Measurements from ENCODE around the gene STAT6.

The STAT6 gene

GRCh38 chr12:57106021-57106708 lies 5.0 kb downstream of the STAT6 start:
- Histone ChIP-seq H3K4me3 (ENCODE audit: low read depth in 1 of 2, low read length in 2 of 2) (no peak overlapping the region), H3K27ac (ENCODE audit: low read depth, low read length) (peak overlapping the region; percentile 16), H3K27me3 (ENCODE audit: control insufficient read depth in 1 of 2, insufficient read depth in 2 of 2, low read length in 2 of 2) (no peaks in the 10 kb centered on the region), H3K4me1 (ENCODE audit: insufficient read depth, low read length) (peaks cover 26% of the 10 kb centered on the region), H3K9ac (ENCODE audit: low read length) (no peak overlapping the region), H3K36me3 (ENCODE audit: insufficient read depth, low read length) (peaks cover 57% of the 10 kb centered on the region), H3K9me3 (ENCODE audit: low read length) (no peaks in the 10 kb centered on the region)

GRCh38 chr12:57105011-57105753 lies 6.0 kb downstream of the STAT6 start:
- Histone ChIP-seq H3K27ac (ENCODE audit: low read depth, low read length) (no peak overlapping the region), H3K4me1 (ENCODE audit: insufficient read depth, low read length) (peaks cover 25% of the 10 kb centered on the region), H3K4me3 (ENCODE audit: low read depth in 1 of 2, low read length in 2 of 2) (no peak overlapping the region), H3K36me3 (ENCODE audit: insufficient read depth, low read length) (peaks cover 60% of the 10 kb centered on the region), H3K9ac (ENCODE audit: low read length) (no peak overlapping the region), H3K9me3 (ENCODE audit: low read length) (no peaks in the 10 kb centered on the region), H3K27me3 (ENCODE audit: control insufficient read depth in 1 of 2, insufficient read depth in 2 of 2, low read length in 2 of 2) (no peaks in the 10 kb centered on the region)

- Histone ChIP-seq H3K36me3 (ENCODE audit: insufficient read depth, low read length) (peaks cover 68% of the 10 kb centered on the region), H3K27ac (ENCODE audit: low read depth, low read length) (no peak overlapping the region)
Observed at GRCh38 chr12:57104292-57104910, 6.8 kb downstream of the STAT6 start.

DNA sequence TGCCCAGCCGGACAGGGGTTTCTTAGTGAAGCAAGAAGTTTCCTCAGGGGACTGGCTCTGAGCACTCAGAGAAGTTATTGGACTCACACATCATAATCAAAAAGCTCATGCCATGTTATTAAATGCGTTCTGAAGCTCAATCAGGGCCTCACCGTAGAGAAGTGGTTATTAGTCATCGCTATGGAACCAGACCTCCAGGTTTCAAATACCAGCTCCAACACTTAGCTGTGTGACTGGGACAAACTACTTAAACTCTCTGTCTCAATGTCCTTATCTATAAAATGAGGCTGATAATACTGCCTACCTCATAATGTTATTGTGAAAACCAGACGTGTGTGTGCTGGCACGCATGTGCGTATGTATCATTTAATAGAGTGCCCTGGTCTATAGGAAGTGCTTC lies 7.3 kb downstream of the STAT6 start:
- Histone ChIP-seq H3K9ac (ENCODE audit: low read length) (no peak overlapping the region), H3K27ac (ENCODE audit: low read depth, low read length) (no peak overlapping the region), H3K27me3 (ENCODE audit: control insufficient read depth in 1 of 2, insufficient read depth in 2 of 2, low read length in 2 of 2) (no peaks in the 10 kb centered on the region), H3K36me3 (ENCODE audit: insufficient read depth, low read length) (peaks cover 73% of the 10 kb centered on the region), H3K4me3 (ENCODE audit: low read depth in 1 of 2, low read length in 2 of 2) (no peak overlapping the region), H3K4me1 (ENCODE audit: insufficient read depth, low read length) (peaks cover 15% of the 10 kb centered on the region), H3K9me3 (ENCODE audit: low read length) (no peaks in the 10 kb centered on the region)

More at GRCh38 chr12:57104292-57104910, 6.8 kb downstream of the STAT6 start:
- no peak overlapping the region for H3K9ac ChIP-seq (ENCODE audit: low read length)
- H3K4me1 ChIP-seq (ENCODE audit: insufficient read depth, low read length), result peaks cover 18% of the 10 kb centered on the region
- no peak overlapping the region for H3K4me3 ChIP-seq (ENCODE audit: low read depth in 1 of 2, low read length in 2 of 2)
- H3K9me3 ChIP-seq (ENCODE audit: low read length), result no peaks in the 10 kb centered on the region
- H3K27me3 ChIP-seq (ENCODE audit: control insufficient read depth in 1 of 2, insufficient read depth in 2 of 2, low read length in 2 of 2), result no peaks in the 10 kb centered on the region

GRCh38 chr12:57101892-57102695 lies 9.1 kb downstream of the STAT6 start:
- Histone ChIP-seq H3K9me3 (ENCODE audit: low read length) (no peaks in the 10 kb centered on the region), H3K36me3 (ENCODE audit: insufficient read depth, low read length) (peaks cover 78% of the 10 kb centered on the region), H3K27ac (ENCODE audit: low read depth, low read length) (no peak overlapping the region), H3K9ac (ENCODE audit: low read length) (no peak overlapping the region), H3K4me3 (ENCODE audit: low read depth in 1 of 2, low read length in 2 of 2) (no peak overlapping the region), H3K27me3 (ENCODE audit: control insufficient read depth in 1 of 2, insufficient read depth in 2 of 2, low read length in 2 of 2) (no peaks in the 10 kb centered on the region), H3K4me1 (ENCODE audit: insufficient read depth, low read length) (no peaks in the 10 kb centered on the region)

DNA sequence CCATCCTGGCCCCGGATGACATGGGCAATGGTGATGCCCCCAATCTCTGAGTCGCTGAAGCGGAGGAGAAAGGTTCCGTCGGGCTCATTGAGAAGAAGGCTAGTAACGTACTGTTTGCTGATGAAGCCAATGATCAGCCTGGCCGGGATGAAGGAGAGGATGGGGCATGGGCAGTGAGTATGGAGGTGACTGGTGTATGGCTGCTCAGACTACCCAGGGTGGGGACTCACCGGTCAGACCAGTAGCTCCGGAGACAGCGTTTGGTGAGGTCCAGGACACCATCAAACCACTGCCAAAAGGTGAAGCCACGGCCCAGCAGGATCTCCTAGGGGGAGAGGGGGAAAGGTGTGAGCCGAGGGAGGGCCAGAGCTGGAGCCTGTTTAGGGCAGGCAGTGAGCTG lies 11.4 kb downstream of the STAT6 start:
- Histone ChIP-seq H3K9ac (ENCODE audit: low read length) (no peak overlapping the region), H3K4me3 (ENCODE audit: low read depth in 1 of 2, low read length in 2 of 2) (no peak overlapping the region), H3K4me1 (ENCODE audit: insufficient read depth, low read length) (peaks cover 3% of the 10 kb centered on the region), H3K27ac (ENCODE audit: low read depth, low read length) (no peak overlapping the region), H3K27me3 (ENCODE audit: control insufficient read depth in 1 of 2, insufficient read depth in 2 of 2, low read length in 2 of 2) (no peaks in the 10 kb centered on the region), H3K36me3 (ENCODE audit: insufficient read depth, low read length) (peaks cover 78% of the 10 kb centered on the region), H3K9me3 (ENCODE audit: low read length) (no peaks in the 10 kb centered on the region)

DNA sequence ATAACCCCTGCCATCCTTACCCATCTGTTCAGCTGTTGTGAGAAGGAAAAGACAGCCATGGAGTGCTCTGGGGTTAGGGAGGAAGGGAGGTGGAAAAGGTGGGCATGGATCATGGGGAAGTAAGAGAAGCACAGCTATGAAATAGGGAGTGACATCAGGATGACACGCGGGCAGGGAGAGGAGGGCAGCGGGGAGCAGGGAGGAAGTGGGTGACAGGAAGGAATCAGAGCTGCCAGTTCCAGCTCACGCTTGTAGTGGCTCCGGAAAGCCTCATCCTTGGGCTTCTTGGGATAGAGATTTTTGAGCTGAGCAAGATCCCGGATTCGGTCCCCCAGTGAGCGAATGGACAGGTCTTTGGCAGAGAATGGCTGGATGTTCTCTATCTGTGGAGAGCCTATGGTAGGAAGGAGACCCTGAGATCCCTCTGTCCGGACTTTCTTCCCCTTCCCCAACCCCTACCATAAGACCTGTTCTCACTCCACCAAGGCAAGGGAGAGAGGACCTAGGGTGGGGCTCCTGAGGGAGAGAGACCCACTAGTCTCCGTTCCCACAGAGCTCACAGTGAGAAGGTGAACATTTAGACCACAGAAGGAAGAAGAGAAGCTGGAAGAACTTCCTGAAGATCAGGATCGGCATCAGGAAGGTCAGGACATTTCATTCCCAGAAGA lies 12.0 kb downstream of the STAT6 start:
- H3K9me3 ChIP-seq (ENCODE audit: low read length), result no peaks in the 10 kb centered on the region
- no peaks in the 10 kb centered on the region for H3K27me3 ChIP-seq (ENCODE audit: control insufficient read depth in 1 of 2, insufficient read depth in 2 of 2, low read length in 2 of 2)
- peaks cover 9% of the 10 kb centered on the region for H3K4me1 ChIP-seq (ENCODE audit: insufficient read depth, low read length)
- H3K9ac ChIP-seq (ENCODE audit: low read length), result no peak overlapping the region
- no peak overlapping the region for H3K4me3 ChIP-seq (ENCODE audit: low read depth in 1 of 2, low read length in 2 of 2)
- peaks cover 78% of the 10 kb centered on the region for H3K36me3 ChIP-seq (ENCODE audit: insufficient read depth, low read length)
- H3K27ac ChIP-seq (ENCODE audit: low read depth, low read length), result no peak overlapping the region

DNA sequence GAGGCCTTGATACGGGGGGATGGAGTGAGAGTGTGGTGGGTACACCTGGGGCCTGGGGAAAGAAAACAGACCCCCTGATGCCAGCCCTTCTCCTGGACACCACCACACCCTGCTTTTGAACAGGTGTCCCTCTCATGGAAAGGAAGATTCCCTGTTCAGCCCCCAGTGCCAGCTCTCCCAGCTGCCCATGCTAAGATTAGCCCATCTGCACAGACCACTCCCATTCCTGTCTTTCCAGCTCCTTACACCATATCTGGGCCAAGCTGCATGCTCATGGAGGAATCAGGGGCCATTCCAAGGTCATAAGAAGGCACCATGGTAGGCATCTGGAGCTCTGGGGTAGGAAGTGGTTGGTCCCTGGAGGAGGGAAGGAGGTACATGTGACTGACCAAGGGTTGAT lies 12.6 kb downstream of the STAT6 start:
- no peaks in the 10 kb centered on the region for H3K9me3 ChIP-seq (ENCODE audit: low read length)
- peaks cover 15% of the 10 kb centered on the region for H3K4me1 ChIP-seq (ENCODE audit: insufficient read depth, low read length)
- no peak overlapping the region for H3K9ac ChIP-seq (ENCODE audit: low read length)
- no peak overlapping the region for H3K27ac ChIP-seq (ENCODE audit: low read depth, low read length)
- H3K36me3 ChIP-seq (ENCODE audit: insufficient read depth, low read length), result peaks cover 75% of the 10 kb centered on the region
- no peaks in the 10 kb centered on the region for H3K27me3 ChIP-seq (ENCODE audit: control insufficient read depth in 1 of 2, insufficient read depth in 2 of 2, low read length in 2 of 2)
- H3K4me3 ChIP-seq (ENCODE audit: low read depth in 1 of 2, low read length in 2 of 2), result no peak overlapping the region

DNA sequence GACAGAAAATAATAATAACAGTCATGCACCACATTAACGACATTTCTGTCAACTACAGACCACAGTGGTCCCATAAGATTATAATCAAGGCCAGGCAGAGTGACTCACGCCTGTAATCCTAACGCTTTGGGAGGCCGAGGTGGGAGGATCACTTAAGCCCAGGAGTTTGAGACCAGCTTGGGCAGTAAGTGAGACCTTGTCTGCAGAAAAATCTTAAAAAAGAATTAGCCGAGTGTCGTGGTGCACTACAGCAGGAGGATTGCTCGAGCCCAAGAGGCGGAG lies 13.7 kb downstream of the STAT6 start:
- H3K9ac ChIP-seq (ENCODE audit: low read length), result no peak overlapping the region
- no peak overlapping the region for H3K27ac ChIP-seq (ENCODE audit: low read depth, low read length)
- H3K27me3 ChIP-seq (ENCODE audit: control insufficient read depth in 1 of 2, insufficient read depth in 2 of 2, low read length in 2 of 2), result no peaks in the 10 kb centered on the region
- peaks cover 82% of the 10 kb centered on the region for H3K36me3 ChIP-seq (ENCODE audit: insufficient read depth, low read length)
- H3K4me3 ChIP-seq (ENCODE audit: low read depth in 1 of 2, low read length in 2 of 2), result no peak overlapping the region
- H3K9me3 ChIP-seq (ENCODE audit: low read length), result no peaks in the 10 kb centered on the region
- H3K4me1 ChIP-seq (ENCODE audit: insufficient read depth, low read length), result peaks cover 25% of the 10 kb centered on the region

DNA sequence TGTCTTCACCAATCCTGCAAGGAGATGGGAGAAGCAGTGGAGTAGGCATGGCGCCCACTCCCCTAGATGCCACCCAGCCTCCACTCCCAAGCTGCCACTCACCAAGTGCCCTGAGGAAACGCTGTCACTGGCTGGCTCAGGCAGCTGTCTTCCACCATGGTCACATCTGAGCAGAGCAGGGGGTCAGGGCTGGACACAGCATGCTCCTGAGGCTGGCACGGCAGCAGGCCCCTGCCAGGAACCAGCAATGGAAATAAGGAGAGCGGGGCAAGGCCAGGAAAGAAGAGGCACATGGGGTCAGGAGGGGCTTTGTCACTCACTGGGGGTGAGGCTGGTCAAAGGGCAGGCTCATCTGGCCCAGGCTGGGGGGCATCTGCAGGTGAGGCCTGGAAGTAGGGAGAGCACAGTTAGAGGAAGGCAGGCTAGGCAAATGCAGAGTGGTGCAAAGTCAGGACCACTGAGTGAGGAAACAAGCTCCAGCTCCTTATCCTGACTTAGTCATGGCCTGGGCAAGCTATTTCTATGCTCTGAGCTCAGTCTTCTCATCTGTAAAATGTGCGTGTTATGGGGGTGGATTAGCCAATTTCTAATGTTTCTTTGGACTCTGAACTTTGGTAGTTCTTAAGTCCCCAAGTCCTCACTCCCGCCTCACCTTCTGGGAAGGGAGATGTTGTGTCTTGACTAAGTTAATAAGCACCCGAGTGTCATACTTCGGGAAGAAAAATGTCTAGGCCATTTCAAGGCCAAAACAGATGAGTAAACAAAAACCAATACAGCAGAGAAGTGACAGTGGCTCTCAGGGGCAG lies 14.2 kb downstream of the STAT6 start:
- Histone ChIP-seq H3K36me3 (ENCODE audit: insufficient read depth, low read length) (peaks cover 82% of the 10 kb centered on the region), H3K27ac (ENCODE audit: low read depth, low read length) (no peak overlapping the region), H3K9me3 (ENCODE audit: low read length) (no peaks in the 10 kb centered on the region), H3K9ac (ENCODE audit: low read length) (no peak overlapping the region), H3K4me1 (ENCODE audit: insufficient read depth, low read length) (peaks cover 31% of the 10 kb centered on the region), H3K27me3 (ENCODE audit: control insufficient read depth in 1 of 2, insufficient read depth in 2 of 2, low read length in 2 of 2) (no peaks in the 10 kb centered on the region), H3K4me3 (ENCODE audit: low read depth in 1 of 2, low read length in 2 of 2) (no peak overlapping the region)

Measured in muscle layer of colon (tissue), 2 donors.